WTC11 (cell line): ENCODE data around the gene IFITM2. TPM values are rescaled to one million over a fixed set of nuclear protein-coding genes. Genes with fewer than 3 reads are reported as not detected.
A peak's percentile ranks its signal among the peaks of the same experiment; 100 is the strongest.

Experiments used
- ATAC-seq: fragments of 200-7000 bp; cut with Tn5 transposase; 2 replicates; pipeline ENCODE4 v1.10.0; 2021; ENCODE audit warnings: mild to moderate bottlenecking, moderate library complexity
- CTCF ChIA-PET: fragments of 300-600 bp; sonication (Branson Sonifier 250); formaldehyde crosslinking; loops from one replicate; lab custom pipeline; 2021; ENCODE audit warnings: antibody characterized with exemption; lab: Charles Lee
- POLR2A ChIA-PET: fragments of 350-600 bp; sonication (Branson Sonifier 250); formaldehyde crosslinking; loops from one replicate; lab custom pipeline; 2021; ENCODE audit warnings: antibody characterized with exemption; lab: Charles Lee
- DNase-seq: peaks from one replicate; pipeline ENCODE4 v3.0.0; 2021; ENCODE audit warnings: low spot score
- H3K27ac Mint-ChIP-seq: 2 replicates; pipeline ENCODE4 v1.8.0; 2021; ENCODE audit warnings: mixed read lengths
- H3K27me3 Mint-ChIP-seq: 2 replicates; pipeline ENCODE4 v1.8.0; 2021; ENCODE audit warnings: low read depth, mild to moderate bottlenecking, moderate library complexity, mixed read lengths
- H3K36me3 Mint-ChIP-seq: 2 replicates; pipeline ENCODE4 v1.8.0; 2021; ENCODE audit warnings: mixed read lengths
- H3K4me1 Mint-ChIP-seq: 2 replicates; pipeline ENCODE4 v1.8.0; 2022; ENCODE audit warnings: mixed read lengths
- H3K4me3 Mint-ChIP-seq: 2 replicates; pipeline ENCODE4 v1.8.0; 2021; ENCODE audit warnings: mild to moderate bottlenecking, moderate library complexity, mixed read lengths
- H3K9me3 Mint-ChIP-seq: 2 replicates; pipeline ENCODE4 v1.8.0; 2021; ENCODE audit warnings: mixed read lengths
- AR ChIP-seq: fragments of 250-450 bp; sonication (Bioruptor Pico); IDR thresholded peaks from 2 replicates; pipeline ENCODE4 v1.9.0; 2021; ENCODE audit warnings: mild to moderate bottlenecking
- ATF1 ChIP-seq: sonication (generic); formaldehyde crosslinking; IDR thresholded peaks from 2 replicates; pipeline ENCODE4 v1.8.1; 2023; ENCODE audit warnings: mild to moderate bottlenecking, moderate library complexity, missing genetic modification reagents
- CREM ChIP-seq: sonication (generic); formaldehyde crosslinking; IDR thresholded peaks from 2 replicates; pipeline ENCODE4 v1.8.1; 2022; ENCODE audit warnings: mild to moderate bottlenecking, missing genetic modification reagents, moderate library complexity
- ERG ChIP-seq: fragments of 250-450 bp; sonication (Bioruptor Pico); IDR thresholded peaks from 2 replicates; pipeline ENCODE4 v1.8.0; 2021; ENCODE audit warnings: mild to moderate bottlenecking
- IRF1 ChIP-seq: sonication (generic); formaldehyde crosslinking; IDR thresholded peaks from 2 replicates; pipeline ENCODE4 v1.8.0; 2023; ENCODE audit warnings: missing genetic modification reagents
- JUN ChIP-seq: sonication (generic); formaldehyde crosslinking; IDR thresholded peaks from 2 replicates; pipeline ENCODE4 v1.8.0; 2023; ENCODE audit warnings: mild to moderate bottlenecking, missing genetic modification reagents
- MLX ChIP-seq: sonication (generic); formaldehyde crosslinking; IDR thresholded peaks from 2 replicates; pipeline ENCODE4 v1.8.1; 2023; ENCODE audit warnings: mild to moderate bottlenecking, missing genetic modification reagents, moderate library complexity
- PREB ChIP-seq: sonication (generic); formaldehyde crosslinking; IDR thresholded peaks from 2 replicates; pipeline ENCODE4 v1.8.1; 2022; ENCODE audit warnings: mild to moderate bottlenecking, missing genetic modification reagents, moderate library complexity, borderline replicate concordance
- PRRX2 ChIP-seq: fragments of 250-450 bp; sonication (Bioruptor Pico); IDR thresholded peaks from 2 replicates; pipeline ENCODE4 v1.8.0; 2021; ENCODE audit warnings: mild to moderate bottlenecking
- SMAD3 ChIP-seq: sonication (generic); formaldehyde crosslinking; IDR thresholded peaks from 2 replicates; pipeline ENCODE4 v1.8.0; 2022; ENCODE audit warnings: missing genetic modification reagents, mild to moderate bottlenecking, borderline replicate concordance
- ZNF121 ChIP-seq: sonication (generic); formaldehyde crosslinking; IDR thresholded peaks from 2 replicates; pipeline ENCODE4 v1.8.0; 2023; ENCODE audit warnings: missing genetic modification reagents
- ZNF138 ChIP-seq: sonication (generic); formaldehyde crosslinking; conservative IDR thresholded peaks from 2 replicates; pipeline ENCODE4 v1.8.1; 2022; ENCODE audit warnings: mild to moderate bottlenecking, moderate library complexity, missing genetic modification reagents
- ZNF219 ChIP-seq: sonication (generic); formaldehyde crosslinking; IDR thresholded peaks from 2 replicates; pipeline ENCODE4 v1.8.0; 2023; ENCODE audit warnings: missing genetic modification reagents, mild to moderate bottlenecking, borderline replicate concordance
- ZNF232 ChIP-seq: sonication (generic); formaldehyde crosslinking; IDR thresholded peaks from 2 replicates; pipeline ENCODE4 v1.8.0; 2022; ENCODE audit warnings: mild to moderate bottlenecking, missing genetic modification reagents
- total RNA-seq: library from RNA; stranded (reverse); gene quantifications from 3 replicates; pipeline ENCODE4 v1.2.3, GENCODE V29; 2021
- TF ChIP-seq, protein P1 (sequence below): sonication (generic); formaldehyde crosslinking; IDR thresholded peaks from 2 replicates; pipeline ENCODE4 v1.8.1; 2022; ENCODE audit warnings: low read depth, missing genetic modification reagents, borderline replicate concordance
- TF ChIP-seq, protein P2 (sequence below): sonication (generic); formaldehyde crosslinking; IDR thresholded peaks from 2 replicates; pipeline ENCODE4 v1.8.0; 2022; ENCODE audit warnings: mild to moderate bottlenecking, missing genetic modification reagents
- TF ChIP-seq, protein P3 (sequence below): sonication (generic); formaldehyde crosslinking; IDR thresholded peaks from 2 replicates; pipeline ENCODE4 v1.8.0; 2022; ENCODE audit warnings: mild to moderate bottlenecking, missing genetic modification reagents

The IFITM2 gene
- total RNA-seq, 1 experiment from 2014 or later = 436 TPM

DNA sequence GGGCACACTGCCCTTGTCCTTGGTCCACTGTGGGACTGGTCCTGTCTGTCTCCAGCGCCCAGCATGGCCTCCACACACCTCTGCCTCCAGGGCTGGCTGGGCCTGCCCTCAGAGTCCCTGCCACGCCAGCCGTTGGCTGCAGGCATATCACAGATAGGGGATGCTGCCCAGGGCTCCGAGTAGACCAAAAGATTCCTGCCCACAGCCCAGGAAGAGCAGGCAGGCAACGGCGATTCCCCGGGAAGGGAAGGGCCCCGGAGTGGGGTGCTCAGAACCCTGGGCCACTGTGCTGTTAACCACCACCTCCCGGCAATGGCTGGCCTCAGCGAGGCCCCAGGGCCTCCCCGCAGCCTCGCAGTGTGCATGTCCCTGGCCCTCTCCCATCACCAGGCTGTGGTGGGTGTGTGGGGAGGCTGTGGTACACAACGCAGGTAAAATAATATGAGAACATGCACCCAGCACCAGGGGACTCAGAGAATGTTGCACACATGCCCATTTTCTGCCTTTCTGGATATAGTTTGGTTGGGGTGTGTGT, 10.5 kb upstream of the IFITM2 start (continued):
- no peak for TF ChIP-seq PREB

DNA sequence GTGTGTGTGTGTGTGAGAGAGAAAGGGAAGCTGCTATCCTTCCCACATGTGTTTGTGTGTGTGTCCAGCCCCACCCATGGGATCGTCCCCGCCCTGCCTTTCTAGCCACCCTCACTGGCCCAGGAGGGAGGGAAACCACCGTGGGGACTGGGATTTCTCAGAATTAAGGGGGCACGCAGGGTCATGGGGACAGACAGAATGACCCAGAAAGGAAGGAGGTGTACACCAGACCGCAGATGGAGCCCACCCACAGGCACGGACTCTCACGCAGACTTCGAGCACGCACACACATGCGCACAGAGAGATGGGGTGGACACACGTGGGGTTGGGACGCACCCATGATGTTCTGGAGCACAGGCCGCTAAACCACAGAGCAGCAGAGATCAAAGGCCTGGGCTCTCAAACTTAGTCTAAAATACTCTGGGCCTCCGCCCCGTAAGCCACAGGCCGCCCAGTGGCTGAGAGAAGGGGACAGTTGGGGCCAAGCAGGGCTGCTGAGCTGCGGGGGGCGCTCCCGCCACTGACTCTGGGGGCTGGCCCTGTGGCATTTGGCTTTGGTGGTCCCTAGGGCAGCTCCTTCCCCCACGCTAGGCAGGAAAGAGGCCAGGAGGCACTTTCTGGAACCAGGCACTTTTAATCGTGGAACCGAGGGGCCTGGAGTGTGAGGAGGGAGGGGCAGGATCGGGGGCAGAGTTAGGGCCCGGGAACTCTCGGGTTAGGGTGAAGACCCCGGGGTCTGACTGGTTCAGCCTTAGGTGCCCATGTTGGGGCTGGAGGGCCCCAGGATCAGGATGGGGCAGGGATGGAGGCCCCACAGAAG, 9.8 kb upstream of the IFITM2 start:
- ATAC-seq (peak; percentile 7; the same call in 1 of the 2 replicates), DNase-seq (peak; percentile 21)
- ChIA-PET CTCF (interaction anchor here (1.0 kb wide), 2 partner anchors 19 to 58 kb away, joined by 3 read pairs; no protein-coding TSS in a partner anchor), POLR2A (interaction anchor here (0.5 to 1.4 kb wide), 2 partner anchors 17 to 71 kb away, joined by 3 to 4 read pairs; no protein-coding TSS in a partner anchor)
- TF ChIP-seq, protein P1, sequence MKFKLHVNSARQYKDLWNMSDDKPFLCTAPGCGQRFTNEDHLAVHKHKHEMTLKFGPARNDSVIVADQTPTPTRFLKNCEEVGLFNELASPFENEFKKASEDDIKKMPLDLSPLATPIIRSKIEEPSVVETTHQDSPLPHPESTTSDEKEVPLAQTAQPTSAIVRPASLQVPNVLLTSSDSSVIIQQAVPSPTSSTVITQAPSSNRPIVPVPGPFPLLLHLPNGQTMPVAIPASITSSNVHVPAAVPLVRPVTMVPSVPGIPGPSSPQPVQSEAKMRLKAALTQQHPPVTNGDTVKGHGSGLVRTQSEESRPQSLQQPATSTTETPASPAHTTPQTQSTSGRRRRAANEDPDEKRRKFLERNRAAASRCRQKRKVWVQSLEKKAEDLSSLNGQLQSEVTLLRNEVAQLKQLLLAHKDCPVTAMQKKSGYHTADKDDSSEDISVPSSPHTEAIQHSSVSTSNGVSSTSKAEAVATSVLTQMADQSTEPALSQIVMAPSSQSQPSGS (CRISPR knock-in tag) = no peak
- no peak for TF ChIP-seq ZNF138
- TF ChIP-seq IRF1 (CRISPR knock-in tag) = no peak
- TF ChIP-seq, protein P2, sequence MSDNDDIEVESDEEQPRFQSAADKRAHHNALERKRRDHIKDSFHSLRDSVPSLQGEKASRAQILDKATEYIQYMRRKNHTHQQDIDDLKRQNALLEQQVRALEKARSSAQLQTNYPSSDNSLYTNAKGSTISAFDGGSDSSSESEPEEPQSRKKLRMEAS (CRISPR knock-in tag) = no peak
- no peak for TF ChIP-seq PREB
- no peak for TF ChIP-seq ATF1
- TF ChIP-seq JUN (CRISPR knock-in tag) = no peak
- TF ChIP-seq SMAD3 (CRISPR knock-in tag) = no peak
- no peak for TF ChIP-seq ZNF121
- TF ChIP-seq, protein P3, sequence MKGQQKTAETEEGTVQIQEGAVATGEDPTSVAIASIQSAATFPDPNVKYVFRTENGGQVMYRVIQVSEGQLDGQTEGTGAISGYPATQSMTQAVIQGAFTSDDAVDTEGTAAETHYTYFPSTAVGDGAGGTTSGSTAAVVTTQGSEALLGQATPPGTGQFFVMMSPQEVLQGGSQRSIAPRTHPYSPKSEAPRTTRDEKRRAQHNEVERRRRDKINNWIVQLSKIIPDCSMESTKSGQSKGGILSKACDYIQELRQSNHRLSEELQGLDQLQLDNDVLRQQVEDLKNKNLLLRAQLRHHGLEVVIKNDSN (CRISPR knock-in tag) = no peak
- TF ChIP-seq ERG (CRISPR knock-in tag) = no peak
- no peak for TF ChIP-seq AR (CRISPR knock-in tag)
- no peak for TF ChIP-seq ZNF232 (CRISPR knock-in tag)
- TF ChIP-seq CREM (CRISPR knock-in tag) = no peak
- TF ChIP-seq PRRX2 = no peak
- TF ChIP-seq MLX (CRISPR knock-in tag) = no peak
- no peak for TF ChIP-seq ZNF219 (CRISPR knock-in tag)
- peak overlapping the region; percentile 96 for H3K27ac Mint-ChIP-seq
- no peak overlapping the region for H3K4me3 Mint-ChIP-seq
- no peaks in the 10 kb centered on the region for H3K27me3 Mint-ChIP-seq
- H3K9me3 Mint-ChIP-seq = no peaks in the 10 kb centered on the region
- peaks cover 33% of the 10 kb centered on the region for H3K4me1 Mint-ChIP-seq
- H3K36me3 Mint-ChIP-seq = peaks cover 6% of the 10 kb centered on the region; the same call in 1 of the 2 replicates
